Hair follicular keratinocyte (primary cell): Measurements from ENCODE around the gene SKAP1. TPM values are rescaled to one million over a fixed set of nuclear protein-coding genes. Genes with fewer than 3 reads are reported as not detected.

Source experiments
- total RNA-seq: library from RNA; depleted of rRNA; stranded (reverse); fragments of >200 nt; gene quantifications from 2 replicates; pipeline ENCODE4 v1.2.3, GENCODE V29; 2015

SKAP1 gene
- not detected in 2 replicates for total RNA-seq

DNA sequence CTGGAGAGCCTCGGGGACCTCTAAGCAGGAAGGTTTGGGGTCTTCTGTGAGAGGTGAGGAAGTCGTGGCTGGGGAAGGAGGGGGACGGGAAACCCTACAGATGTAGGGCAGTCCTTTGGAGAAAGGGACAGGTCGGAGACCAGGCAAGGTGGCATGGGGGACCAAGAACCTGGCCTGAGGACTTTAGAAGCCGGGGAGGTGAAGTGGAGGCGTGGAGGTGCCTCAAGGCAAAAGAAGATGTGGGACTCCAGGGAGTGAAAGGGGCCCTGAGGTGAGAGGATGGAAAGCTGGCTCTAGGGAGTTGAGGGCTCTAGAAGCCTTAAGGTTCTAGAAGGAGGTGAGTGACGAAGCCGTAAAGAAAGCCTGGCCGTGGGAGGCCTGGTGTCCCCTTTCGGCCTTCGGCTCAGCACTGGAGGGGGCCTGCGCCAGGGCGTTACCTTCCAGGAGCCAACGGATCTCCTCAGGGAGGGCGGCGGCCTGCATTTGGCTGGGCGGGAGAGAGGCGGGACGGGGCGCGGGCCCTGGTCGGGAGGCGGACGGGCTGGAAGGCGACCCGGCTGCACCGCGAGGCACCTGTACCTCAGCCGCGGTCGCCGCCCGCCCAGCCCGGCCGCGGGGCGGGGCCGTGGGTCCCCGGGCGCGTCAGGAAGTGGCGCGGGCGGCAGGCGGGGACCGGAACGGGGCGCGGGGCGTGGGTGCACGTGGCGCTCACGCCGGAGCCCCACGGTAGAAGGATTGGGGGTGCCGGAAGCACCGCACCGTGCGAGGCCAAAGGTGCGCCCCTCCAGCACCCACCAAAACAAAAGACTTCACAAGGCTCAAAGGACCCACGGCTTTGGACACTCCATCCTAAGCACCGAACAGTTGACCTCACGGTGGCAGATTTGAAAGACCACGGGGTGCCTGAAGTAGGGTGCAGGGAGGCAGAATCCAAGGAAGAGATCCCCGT, at the start of gene SKAP1:
Gene SKAP1, minus strand, starts transcription at position 577 of the 949 bp plus-strand sequence.

GRCh38 chr17:48107137-48108055, 322.6 kb downstream of the SKAP1 start, which contains the start of gene SNX11:
SNX11 (plus strand) TSS chr17:48107766; CDS start chr17:48112044, 4,278 bp downstream.

DNA sequence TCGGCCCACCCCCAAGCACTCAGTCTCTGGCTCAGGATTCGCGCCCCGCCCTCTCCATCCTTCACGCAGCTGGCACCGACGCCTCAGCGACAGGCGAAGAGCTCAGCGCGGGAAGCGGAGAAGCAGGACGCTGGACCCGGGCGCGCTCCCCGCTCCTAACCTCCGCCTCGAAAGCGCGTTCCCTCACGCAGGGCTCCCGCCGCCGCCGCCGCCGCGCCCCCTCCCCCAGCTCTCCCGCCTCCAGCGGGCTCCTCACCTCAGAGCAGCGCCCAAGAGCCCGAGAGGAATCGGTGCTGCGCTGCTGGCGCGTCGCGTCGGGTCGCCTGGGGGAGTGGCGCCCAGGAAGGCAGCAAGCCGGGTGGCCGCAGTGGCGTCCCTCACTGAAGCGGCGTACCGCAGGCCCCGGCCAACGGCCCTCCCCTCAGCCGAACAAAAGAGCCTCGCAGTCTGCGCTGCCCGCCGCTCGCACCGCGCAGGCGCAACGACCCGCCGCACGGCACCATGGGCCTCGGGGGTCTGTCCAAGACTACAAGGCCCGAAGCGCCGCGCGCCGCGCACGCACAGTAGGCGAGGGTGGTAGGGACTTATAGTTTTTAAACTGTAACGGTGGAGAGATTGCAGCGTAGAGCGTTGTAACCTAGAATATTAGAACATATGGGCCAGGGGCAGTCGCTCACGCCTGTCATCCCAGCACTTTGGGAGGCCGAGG, 328.8 kb downstream of the SKAP1 start, which contains the start of gene CBX1:
Gene CBX1, minus strand, starts transcription at position 467 of the 709 bp plus-strand sequence. CDS start 24,474 bp downstream, outside the sequence.

Other genes starting within 250 kb of the SKAP1 start
- gene HOXB1, start 100.8 kb upstream of the SKAP1 start, total RNA-seq = not detected in 2 replicates
- 0.46 and 0.86 TPM in 2 replicates for gene HOXB2, start 114.9 kb upstream of the SKAP1 start, total RNA-seq
- not detected in 2 replicates for gene HOXB4, start 148.1 kb upstream of the SKAP1 start, total RNA-seq
- 0.84 TPM in 1 of 2 replicates, not detected in the other for gene HOXB3, start 160.0 kb upstream of the SKAP1 start, total RNA-seq
- gene HOXB5, start 163.6 kb upstream of the SKAP1 start, total RNA-seq = not detected in 2 replicates
- gene HOXB6, start 174.8 kb upstream of the SKAP1 start, total RNA-seq = 0.08 TPM in 1 of 2 replicates, not detected in the other
- gene HOXB7, start 180.8 kb upstream of the SKAP1 start, total RNA-seq = 0.16 TPM in 1 of 2 replicates, not detected in the other
- gene HOXB8, start 185.1 kb upstream of the SKAP1 start, total RNA-seq = not detected in 2 replicates
- not detected in 2 replicates for gene HOXB9, start 196.1 kb upstream of the SKAP1 start, total RNA-seq